Activated CD4-positive, alpha-beta T cell treated with anti-CD3 and anti-CD28 coated beads for 24 hours (primary cell): ENCODE data around the gene XYLT1.

Source experiments
- DNase-seq, 2 donors: peaks; one replicate each; pipeline ENCODE4 v3.0.0-alpha.2; 2020; ENCODE audit warnings: low read depth in 2 of 2

XYLT1 gene

DNA sequence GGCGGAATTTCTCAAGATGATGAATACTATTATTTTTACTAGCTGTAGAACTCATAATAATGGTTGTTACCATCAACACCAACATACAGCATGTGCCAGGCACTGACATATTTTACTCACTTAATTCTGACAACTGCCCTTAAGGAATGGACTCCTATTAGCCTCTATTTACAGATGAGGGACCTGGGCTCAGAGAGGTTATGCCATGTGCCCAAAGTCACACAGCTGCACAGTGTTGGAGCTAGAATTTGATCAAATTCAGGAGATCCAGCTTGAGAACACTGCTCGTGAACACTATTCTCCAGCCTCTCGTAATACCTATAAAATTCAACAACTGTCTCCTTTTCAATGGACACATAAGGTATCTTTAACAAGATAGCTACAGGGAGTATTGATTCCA lies 97.2 kb downstream of the XYLT1 start:
- no peak for DNase-seq

DNA sequence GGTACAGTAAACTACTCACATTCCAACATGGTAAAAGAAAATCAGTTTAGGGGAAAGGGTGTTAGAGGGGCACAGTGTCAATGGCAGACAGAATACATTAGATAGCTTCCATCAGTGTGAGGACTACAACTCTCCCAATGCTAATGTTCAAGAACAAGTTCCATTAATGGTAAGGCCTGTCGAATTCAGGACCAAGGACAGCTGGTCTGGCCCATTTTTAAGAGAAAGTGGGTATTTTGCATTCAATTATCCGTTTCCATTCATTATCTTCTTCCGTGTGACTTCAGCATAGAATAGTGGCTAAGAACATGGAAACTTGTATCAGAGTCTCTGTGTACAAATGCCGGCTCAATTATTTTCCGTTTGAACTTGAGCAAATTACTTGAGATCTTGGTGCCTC lies 98.4 kb downstream of the XYLT1 start:
- no peak for DNase-seq

DNA sequence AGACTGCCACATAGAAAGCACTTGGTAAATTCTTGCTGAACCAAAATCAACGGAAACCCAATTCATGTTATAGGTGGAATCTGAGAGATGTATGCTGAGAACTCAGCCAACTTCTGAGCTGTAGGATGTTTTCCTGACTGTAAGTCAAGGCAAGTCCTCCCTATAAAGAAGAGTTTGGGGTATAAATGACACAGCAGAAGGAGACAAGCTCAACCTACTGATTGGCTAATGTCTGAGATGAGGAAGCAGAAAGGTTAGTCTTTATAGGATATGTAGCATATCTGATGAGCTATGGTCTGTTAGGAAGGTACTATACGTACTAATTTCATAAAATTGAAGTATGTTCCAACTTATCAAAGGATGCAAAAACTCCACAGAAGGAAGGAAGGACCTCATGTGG lies 99.5 kb downstream of the XYLT1 start:
- DNase-seq, result no peak

DNA sequence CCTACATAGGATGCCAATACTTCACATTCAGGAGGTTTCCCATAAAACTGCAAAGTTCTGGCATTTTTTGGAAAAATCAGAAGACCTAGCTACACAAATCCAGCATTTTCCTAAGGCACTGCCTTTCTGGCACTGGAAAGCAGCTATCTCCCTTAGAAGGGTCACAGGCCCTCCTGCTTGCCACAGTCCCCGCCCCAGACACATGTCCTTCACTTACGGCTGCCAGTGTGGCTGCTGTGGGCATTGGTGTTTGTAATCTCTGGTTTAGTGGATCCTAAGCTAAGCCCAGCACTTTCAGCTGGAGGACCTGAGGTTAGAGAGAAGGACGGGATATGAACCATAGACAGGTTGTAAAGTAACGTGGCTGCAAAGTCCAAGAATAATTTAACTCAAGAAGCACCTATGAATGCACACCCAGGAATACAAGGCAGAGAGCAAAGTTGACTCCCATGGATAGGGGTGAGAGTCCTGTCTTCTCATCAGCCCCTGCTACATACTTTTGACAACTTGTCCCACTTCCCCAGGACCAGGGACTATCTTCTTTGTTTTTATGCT lies 100.0 kb downstream of the XYLT1 start:
- DNase-seq, result no peak

DNA sequence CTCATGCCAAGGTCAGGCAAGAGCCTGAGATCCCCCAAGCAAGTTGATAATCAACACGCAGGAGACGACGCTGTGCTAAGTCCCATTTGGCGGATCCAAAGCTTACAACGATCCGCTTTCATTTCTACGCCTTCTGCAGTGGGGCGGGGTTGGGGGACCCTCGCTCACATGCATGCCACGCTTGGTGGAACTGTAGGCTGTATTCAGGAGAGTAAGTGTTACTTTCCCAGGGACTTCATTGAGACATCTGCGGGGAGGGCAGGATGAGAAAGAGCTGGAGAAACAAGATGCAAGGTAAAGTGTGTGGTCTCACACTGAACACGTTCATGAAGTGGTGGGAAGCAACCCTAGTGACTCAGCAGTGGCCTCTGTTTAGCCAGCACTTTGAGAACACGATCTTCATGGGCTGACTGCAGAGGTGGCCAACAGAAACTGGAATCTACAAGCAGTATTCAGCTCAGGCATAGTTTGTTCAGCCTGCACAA lies 100.5 kb downstream of the XYLT1 start:
- no peak for DNase-seq

DNA sequence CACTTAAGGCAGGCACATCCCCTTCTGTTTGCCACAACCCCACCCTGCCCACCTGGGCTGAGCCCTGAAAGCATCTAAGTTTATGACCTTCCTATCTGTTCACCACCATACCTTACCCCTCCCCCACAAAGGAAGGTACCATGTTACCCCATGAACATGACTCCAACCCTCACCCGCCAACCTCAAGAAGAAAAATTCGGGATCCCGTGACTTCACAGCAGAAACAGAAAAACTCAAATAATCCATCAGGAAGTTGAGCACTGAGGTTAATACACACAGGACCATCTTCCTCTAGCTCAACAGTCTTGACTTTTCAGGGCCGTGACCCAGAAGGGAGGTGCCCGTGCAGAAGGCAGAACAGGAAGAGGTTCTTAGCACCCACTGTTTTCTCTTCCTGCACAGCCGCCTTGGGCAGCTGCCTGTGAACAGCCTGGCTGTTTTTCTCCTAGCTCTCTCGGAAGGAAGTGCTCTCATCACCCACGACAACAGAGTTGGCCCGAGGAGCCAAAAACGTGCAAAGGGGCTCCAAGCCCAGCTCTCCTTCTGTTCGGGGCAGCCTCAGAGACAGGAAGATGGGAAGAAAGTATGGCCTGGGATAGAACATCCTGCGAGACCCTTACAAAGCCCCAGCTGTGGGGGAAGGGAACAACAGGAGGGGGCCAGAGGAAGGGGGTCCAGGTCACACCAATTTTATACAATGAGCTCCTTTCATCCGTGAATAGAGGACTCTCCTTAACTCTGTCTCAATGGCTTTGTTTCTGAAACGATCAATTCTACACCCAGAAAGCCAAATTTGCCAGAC lies 101.1 kb downstream of the XYLT1 start:
- DNase-seq, result no peak

DNA sequence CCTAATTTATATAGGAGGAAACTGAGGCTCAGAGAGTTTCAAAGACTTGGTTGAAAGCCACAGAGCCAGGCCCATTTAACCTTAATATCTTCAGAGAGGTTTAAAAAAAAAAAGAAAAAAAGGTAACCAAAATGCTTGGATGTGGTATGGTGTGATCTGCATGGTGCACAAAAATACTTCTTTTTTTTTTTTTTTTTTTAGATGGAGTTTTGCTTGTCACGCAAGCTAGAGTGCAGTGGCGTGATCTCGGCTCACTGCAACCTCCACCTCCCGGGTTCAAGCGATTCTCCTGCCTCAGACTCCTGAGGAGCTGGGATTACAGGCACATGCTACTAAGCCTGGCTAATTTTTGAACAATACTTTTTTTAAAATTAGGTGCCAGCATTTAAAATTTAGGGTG lies 101.8 kb downstream of the XYLT1 start:
- no peak for DNase-seq

DNA sequence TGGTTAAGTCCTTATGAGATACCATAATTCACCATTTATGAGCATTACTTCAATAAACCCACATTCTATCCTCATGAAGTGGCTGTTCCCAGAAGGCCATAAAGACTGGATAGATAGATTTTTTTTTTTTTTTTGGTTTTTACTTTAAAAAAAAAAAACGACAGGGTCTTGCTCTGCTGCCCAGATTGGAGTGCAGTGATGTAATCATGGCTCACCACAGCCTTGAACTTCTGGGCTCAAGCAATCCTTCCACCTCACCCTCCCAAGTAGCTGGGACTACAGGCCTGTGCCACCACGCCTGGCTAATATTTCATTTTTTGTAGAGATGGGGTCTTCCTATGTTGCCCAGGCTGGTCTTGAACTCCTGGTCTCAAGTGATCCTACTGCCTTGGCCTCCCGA lies 102.3 kb downstream of the XYLT1 start:
- DNase-seq, result no peak

DNA sequence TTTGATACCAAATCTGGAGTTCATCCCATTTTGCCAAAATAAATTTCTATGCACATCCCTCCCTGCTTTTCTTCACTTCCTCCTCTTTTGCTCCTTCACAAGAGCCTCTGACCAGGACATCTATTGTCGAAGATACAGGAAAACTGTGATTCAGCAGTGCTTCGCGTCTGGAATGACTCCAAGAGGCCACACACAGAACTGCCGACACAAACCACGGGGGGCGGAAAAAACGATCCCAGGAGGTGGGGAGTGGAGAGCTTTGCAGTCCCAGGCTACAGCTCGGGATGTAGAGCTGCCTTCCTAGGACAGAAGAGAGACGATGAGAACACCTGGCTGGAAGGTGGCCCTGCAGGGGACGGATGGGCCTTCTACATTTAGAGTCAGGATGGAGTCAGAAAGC lies 102.8 kb downstream of the XYLT1 start:
- DNase-seq, result no peak

DNA sequence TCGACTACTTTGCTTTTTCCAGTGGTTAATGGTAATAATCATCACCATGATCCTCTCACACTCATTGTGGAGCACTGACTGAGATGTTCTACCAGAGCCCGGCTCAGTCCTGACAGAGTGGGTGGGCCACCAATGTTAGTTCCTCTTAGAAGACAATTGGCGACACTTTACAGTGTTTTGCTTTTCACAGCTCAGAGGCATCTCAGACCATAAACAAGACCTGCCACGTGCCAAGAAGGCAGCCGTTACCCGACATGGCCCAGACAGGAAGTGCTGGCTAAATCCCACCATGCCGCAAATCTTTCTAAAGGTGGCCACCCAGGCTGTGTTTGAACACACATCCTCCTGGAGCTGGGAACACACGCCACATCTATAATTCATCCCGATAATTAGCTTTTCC lies 103.7 kb downstream of the XYLT1 start:
- no peak for DNase-seq

DNA sequence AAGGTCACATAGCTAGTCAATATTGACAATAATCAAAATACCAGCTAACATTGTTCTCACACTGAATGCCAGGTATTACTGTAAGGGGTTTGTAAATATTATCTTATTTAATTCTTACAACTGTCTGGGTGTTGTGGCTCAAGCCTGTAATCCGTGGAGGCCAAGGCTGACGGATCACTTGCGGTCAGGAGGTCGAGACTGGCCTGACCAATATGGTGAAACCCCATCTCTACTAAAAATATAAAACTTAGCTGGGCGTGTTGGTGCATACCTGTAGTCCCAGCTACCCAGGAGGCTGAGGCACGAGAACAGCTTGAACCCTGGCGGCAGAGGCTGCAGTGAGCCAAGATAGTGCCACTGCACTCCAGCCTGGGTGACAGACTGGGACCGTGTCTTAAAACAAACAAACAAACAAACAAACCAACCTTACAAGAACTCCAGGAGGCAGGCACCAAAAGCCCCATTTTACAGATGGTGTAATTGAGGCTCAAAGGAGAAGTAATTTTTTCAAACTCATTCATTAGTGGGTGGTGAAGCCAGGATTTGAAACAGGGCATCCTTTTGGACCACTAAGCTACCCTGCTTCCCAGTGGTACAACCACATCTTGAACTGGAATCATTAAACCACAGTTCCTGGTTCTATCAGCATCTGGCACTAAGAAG lies 104.3 kb downstream of the XYLT1 start:
- DNase-seq, result no peak

DNA sequence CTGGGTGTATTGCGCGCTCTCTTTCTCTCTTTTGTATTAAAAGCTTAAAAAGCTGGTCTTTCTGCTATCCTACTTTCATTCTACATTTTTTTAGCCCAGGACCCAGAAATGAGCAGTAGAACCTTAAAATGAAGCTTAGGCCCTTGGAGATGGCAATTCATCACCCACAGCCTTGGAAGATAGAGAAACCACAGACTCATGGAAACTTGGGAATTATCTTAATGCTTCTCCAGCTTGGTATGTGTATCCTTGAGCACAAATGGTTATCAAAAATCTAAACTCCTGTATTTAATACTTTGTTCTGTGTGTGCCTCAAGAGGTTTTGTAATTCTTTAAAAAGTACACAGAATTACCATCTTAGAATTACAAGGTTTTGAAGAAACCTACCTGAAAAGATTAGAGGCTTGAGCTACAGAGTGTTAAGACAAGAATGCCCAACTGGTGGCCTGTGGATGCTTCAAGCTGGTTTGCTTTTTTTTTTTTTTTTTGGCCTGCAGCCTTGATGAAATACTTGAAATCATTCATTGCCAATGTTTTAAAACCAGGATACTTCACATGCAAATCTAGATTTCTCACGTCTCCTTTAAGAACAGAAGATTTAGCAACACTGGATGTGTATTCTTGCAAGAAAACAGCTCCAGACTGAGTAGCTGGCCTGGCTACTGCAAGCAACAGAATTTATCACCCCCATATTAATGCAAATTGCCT lies 105.0 kb downstream of the XYLT1 start:
- DNase-seq, result no peak

DNA sequence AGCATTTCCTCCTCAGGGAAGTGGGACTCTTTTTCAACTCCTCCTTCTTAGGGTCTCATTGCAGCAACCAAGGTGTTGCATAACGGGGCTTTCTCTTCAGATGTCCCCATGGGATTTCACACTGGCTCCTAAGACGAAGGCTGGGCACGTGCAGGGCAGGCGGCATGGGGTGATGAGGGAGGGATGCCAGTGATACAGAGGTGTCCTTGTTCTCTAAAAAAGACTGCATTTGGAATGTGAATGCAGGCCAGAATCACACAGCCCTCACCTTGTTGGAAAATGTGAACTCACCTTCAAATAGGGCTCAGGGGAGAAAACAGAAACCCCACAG lies 105.6 kb downstream of the XYLT1 start:
- DNase-seq, result no peak

DNA sequence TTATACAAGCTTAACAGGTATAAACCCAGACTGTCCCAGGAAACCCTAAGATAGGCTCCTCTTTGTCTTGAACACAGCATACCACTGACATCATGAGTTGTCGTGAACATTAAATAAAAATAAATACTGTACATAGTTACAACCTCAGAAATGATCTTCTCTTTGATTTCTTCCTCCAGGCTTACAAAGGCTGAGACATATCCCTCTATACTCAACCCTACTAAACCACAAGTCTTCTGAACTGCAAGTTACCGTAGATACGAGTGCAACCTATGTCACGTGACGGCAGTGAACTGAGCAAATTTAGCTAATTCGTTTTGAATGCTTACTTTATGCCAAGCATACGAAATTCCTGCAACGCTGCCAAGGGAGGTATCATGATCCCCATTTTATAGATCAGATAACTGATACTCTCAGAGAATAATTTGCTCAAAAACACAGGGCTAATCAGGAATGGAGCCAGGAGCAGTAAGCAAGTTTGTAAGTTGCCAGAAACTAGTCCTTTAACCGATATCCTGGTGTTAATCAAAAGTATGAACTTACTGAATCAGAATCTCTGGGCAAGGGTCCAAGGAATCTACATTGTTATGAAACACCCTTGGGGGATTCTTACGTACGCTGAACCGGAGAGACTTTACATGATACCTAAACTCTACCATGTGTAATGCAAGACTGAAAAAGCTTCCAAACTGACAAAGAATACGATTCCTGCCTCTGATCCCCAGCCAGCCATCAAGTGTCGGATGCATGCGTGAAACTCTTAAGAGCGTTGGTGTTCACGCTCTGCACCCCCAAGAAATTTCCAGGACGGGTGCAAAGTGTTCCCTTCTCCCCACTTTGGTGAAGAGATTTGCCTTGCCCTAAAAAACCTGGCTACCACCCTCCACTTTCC lies 106.2 kb downstream of the XYLT1 start:
- no peak for DNase-seq

DNA sequence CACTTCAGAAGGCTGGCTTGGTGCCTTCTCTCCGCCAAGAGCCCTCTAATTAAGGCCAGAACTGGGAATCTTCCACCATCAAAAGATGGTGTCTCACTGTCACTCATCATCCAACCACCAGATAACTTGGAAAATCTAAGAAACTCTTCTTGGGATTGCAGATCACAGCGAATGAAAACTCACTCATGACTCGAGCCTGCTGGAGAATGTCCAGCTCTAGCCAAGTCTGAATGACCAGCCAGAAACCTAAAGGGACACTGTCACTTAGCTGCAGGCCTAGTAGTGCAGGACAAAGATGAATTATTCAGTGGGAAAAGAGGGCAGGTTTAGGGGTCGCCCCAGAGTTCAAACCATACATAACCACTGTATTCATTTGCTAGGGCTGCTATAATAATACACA lies 107.8 kb downstream of the XYLT1 start:
- DNase-seq, result no peak

DNA sequence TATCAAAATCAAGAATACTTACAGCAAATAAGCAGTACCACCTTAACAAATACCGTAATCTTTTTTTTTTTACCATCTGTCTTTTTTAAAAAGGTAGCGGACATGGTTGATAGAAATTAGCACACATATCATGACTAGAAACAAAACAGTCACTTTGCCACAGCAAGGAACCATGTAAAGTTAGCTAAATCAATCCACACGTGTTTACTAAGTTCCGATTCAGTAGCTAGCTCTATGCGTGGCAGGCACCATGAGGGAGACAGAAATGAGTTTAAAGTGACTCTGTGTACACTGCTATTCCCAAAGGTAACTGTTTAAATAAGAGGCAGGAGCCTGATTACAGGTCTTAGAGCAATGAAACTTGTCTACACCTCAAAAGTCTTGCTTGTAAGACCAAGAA lies 108.6 kb downstream of the XYLT1 start:
- DNase-seq, result no peak

DNA sequence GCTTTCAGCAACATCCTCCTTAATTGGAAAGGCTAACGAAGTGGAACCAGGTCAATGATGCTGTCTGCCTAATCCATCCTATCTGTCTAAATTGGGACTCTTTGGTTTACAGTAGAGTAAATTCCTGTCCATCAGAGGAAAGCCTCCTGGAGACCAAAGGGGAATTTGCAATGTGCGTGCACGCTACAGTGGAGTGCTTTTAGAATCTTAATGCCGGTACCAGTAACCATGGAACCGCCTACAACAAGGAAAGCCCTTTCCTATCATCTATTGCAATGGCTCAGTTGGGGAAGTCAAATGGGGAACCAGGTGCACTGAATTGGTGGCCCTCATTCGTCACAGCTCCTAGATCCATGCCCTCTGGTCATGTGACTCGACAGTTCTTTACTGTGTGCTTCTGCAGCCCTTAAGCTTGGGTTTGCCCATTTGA lies 110.1 kb downstream of the XYLT1 start:
- no peak for DNase-seq

DNA sequence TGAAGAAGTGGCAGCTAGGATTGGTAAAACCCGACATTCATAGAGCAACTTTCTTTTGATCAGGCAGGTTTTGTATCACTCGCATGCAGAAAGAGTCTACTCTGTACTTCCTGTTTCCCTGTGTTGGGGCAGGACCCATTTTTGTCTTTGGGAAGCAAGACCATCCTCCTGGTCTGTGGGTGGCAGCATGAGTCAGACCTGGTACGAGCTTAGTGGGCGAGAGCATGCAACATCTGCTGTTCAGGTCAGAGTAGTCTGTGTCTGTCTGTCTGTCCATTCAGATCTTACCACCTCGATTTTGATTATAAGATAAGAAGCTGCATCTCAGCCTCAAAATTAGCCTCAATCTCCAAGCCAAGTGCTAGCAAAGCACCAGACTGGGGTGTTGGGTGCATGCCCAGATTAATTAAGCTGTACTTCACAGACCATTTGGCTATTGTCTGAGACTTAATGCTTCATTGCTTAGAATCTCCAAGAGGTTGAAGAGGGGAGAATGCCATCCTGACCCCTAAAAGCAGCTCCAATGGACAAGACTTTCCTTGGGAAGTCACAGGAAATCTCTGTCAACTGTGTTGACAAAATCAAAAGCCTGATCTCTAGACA lies 110.9 kb downstream of the XYLT1 start:
- peak in 1 of 2 donors; percentile 42 for DNase-seq

DNA sequence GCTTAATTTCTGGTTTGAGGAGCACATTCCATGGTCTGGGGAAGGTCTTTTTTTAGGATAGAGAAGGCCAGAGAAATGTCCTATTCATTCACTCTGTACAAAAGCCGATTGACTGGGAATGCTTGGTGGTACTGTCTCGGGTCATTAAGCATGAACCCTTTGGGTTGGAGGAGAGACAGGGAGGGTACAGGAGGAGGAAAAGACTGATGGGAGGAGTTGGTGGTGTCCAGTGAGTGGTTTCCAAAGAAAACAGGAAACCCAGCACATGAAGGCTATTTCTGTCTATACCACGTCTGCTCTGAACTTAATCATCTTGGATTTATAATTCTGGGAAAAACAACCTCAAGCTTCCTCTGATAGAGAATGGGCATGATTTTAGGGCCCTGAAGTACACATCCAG lies 111.9 kb downstream of the XYLT1 start:
- DNase-seq, result no peak

DNA sequence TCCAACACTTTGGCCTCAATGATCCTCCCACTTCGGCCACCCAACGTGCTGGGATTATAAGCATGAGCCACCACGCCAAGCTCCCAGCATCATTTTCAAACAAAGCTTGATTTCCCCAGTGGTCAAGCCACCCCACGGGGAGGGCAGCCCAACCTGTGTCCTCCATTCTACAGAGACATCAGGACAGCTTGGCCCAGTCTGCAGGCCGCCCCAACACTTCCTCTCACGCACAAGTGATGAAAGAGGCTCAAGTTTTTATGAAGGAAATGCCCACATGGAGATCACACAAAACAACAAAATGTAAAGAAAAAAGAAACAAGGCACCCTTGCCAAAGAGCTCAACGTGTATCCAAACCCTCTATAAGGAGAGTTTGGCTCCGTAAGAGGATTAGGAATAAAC lies 112.4 kb downstream of the XYLT1 start:
- DNase-seq, result no peak
